IgD-negative memory B cell (primary cell): Measurements from ENCODE around the gene TAS1R3. TPM values are rescaled to one million over a fixed set of nuclear protein-coding genes. Genes with fewer than 3 reads are reported as not detected.

Experiments used
- H3K27ac Mint-ChIP-seq, 3 donors: one replicate each; pipeline ENCODE4 v1.8.0; 2020 to 2022; ENCODE audit warnings: mild to moderate bottlenecking in 3 of 3, mixed read lengths in 3 of 3, moderate library complexity in 1 of 3
- H3K27me3 Mint-ChIP-seq: one replicate; pipeline ENCODE4 v1.8.0; 2021; ENCODE audit warnings: mixed read lengths
- H3K36me3 Mint-ChIP-seq: one replicate; pipeline ENCODE4 v1.8.0; 2020; ENCODE audit warnings: mild to moderate bottlenecking, mixed read lengths
- H3K4me1 Mint-ChIP-seq, 3 donors: one replicate each; pipeline ENCODE4 v1.8.0; 2020 to 2022; ENCODE audit warnings: mixed read lengths in 3 of 3, mild to moderate bottlenecking in 1 of 3
- H3K4me3 Mint-ChIP-seq, 4 donors: one replicate each; pipeline ENCODE4 v1.8.0; 2020 to 2022; ENCODE audit warnings: mild to moderate bottlenecking in 4 of 4, mixed read lengths in 4 of 4, moderate library complexity in 3 of 4
- H3K9me3 Mint-ChIP-seq, 3 donors: one replicate each; pipeline ENCODE4 v1.8.0; 2020 to 2021; ENCODE audit warnings: mixed read lengths in 3 of 3, mild to moderate bottlenecking in 1 of 3
- polyA plus RNA-seq: library from polyadenylated mRNA; unstranded; fragments of 300-500 nt; fragmentation: Illumina TruSeq; gene quantifications from one replicate; pipeline ENCODE4 v1.2.3, GENCODE V29; 2021

The TAS1R3 gene
- polyA plus RNA-seq, 1 donor from 2014 or later = 5.5 TPM

DNA sequence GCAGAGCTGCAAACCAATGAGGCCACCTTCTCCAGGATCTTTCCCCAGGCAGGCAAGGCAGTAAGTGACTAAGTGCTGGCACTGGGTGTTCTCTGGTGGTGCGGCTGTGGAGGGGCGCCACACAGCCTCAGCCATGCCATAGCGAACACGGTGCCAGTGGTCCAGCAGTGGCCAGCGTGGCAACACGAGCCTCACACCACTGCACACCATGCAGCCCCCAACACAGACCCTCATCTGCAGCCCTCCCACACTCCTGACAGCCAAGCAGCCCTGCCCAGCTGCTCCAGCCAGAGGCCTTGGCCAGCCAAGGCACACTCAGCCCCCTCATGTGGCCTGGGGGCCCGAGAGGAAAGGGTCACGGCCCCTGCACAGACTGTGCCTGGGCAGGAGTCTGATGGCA is 9.6 kb upstream of the TAS1R3 start:
- peak overlapping the region in 1 of 4 donors; percentile 16 for H3K4me3 Mint-ChIP-seq

DNA sequence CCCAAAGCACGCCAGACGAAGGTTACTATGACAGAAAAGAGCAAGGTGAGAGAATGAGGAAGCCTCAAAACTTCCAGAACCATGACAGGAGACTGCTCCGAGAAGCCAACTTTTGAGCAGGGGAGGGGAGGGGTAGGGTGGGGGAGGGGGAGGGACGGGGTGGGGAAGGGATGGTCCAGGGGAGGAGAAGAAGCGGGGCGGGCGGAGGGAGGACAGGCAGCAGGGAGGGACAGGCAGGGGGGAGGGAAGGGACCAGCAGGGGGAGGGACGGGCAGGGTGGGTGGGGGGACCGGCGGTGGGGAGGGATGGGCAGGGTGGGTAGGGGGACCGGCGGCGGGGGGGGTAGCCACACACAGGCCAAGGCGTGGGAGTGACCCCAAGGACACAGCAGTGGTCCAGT is 8.7 kb upstream of the TAS1R3 start:
- H3K4me3 Mint-ChIP-seq = peak overlapping the region in 3 of 4 donors; percentile 44 to 91 (median 86)
- peaks cover 0 to 16% (median 14%) of the 10 kb centered on the region in 3 donors for H3K4me1 Mint-ChIP-seq
- no peaks in the 10 kb centered on the region for H3K9me3 Mint-ChIP-seq
- H3K36me3 Mint-ChIP-seq = no peaks in the 10 kb centered on the region
- no peaks in the 10 kb centered on the region for H3K27me3 Mint-ChIP-seq
- H3K27ac Mint-ChIP-seq = no peak overlapping the region

More for the DNA sequence above, 9.6 kb upstream of the TAS1R3 start:
- Mint-ChIP-seq H3K27ac (no peak overlapping the region), H3K9me3 (no peaks in the 10 kb centered on the region), H3K4me1 (peaks cover 0 to 16% (median 16%) of the 10 kb centered on the region in 3 donors), H3K27me3 (no peaks in the 10 kb centered on the region), H3K36me3 (peaks cover 1% of the 10 kb centered on the region)

DNA sequence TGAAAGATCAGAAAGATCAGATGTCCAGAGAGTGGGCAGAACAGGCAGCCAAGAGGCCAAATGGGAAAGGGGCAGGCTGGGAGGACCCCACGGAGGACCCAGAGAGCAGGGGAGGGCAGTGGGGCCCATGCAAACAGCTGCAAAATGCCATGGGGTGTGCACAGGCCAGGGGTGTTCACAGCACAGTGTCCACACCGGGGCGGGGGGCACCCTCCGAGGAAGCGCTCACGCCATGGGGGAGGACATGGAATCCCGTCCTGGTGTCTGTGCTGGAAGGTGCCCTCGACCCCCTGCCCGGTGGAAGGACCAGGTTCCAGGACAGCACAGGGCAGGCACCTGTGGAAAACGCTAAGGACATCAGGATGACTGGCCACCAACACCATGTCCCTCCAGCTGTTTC is 8.1 kb upstream of the TAS1R3 start:
- Mint-ChIP-seq H3K4me1 (peaks cover 0 to 16% (median 13%) of the 10 kb centered on the region in 3 donors), H3K9me3 (no peaks in the 10 kb centered on the region), H3K4me3 (peak overlapping the region; percentile 82 to 93 (median 88)), H3K36me3 (no peaks in the 10 kb centered on the region), H3K27me3 (no peaks in the 10 kb centered on the region), H3K27ac (peak overlapping the region in 2 of 3 donors; percentile 93 to 97)

DNA sequence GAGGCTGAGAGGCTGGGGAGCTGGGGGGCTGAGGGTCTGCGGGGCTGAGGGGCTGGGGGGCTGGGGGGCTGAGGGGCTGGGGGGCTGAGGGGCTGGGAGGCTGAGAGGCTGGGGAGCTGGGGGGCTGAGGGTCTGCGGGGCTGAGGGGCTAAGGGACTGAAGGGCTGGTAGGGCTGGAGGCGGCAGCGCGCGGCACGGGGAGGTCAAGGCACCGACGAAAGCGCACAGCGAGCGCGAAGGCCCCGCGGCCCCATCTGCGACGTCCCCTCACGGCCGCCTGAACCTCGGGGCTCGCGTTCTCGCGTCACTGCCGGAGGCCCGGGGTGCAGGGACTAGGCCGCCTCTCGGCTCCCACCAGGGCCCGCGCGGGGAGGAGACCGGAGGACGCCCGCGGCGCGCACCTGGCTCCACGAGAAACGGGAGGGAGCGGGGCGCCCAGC is 7.0 kb upstream of the TAS1R3 start:
- Mint-ChIP-seq H3K4me1 (peaks cover 0 to 16% (median 13%) of the 10 kb centered on the region in 3 donors), H3K9me3 (no peaks in the 10 kb centered on the region), H3K4me3 (peak overlapping the region; percentile 84 to 94 (median 88)), H3K27me3 (no peaks in the 10 kb centered on the region), H3K36me3 (peaks cover 3% of the 10 kb centered on the region), H3K27ac (peak overlapping the region in 1 of 3 donors; percentile 70)

DNA sequence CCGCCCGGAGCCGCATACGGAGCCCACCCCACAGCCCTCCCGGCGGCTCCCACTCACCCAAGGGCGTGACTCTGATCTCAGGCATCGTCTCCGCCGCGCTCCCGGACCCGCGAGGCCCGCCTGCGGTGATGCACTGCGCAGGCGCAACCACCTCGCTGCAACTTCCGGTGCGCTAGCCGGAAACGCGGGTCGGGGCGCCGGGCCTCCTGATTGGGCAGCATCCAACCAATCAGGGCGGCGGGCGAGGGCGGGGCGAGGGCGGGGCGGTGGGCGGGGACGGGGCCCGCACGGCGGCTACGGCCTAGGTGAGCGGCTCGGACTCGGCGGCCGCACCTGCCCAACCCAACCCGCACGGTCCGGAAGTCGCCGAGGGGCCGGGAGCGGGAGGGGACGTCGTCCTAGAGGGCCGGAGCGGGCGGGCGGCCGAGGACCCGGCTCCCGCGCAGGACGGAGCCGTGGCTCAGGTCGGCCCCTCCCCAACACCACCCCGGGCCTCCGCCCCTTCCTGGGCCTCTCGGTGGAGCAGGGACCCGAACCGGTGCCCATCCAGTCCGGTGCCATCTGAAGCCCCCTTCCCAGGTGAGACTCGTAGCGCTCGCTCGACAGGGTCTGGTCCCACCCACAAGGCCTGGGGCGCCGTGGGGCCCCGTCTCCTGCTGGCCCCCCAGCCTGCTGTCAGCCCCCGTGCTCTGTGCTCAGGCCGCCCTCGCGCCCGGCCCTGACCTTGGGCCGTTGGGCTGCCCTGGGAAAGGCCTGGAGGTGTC is 6.4 kb upstream of the TAS1R3 start, which contains the start of the genes CPTP and INTS11:
TSS of gene CPTP (plus strand) at position 279 of the 764 bp plus-strand sequence. CDS start 2,109 bp downstream, outside the sequence.
TSS of gene INTS11 (minus strand) at position 137 of the 764 bp plus-strand sequence. CDS start at position 85, 52 bp downstream.
- Mint-ChIP-seq H3K9me3 (no peaks in the 10 kb centered on the region), H3K36me3 (peaks cover 4% of the 10 kb centered on the region), H3K27ac (peak within 1 kb of the TSS; percentile 85 to 97 (median 93)), H3K27me3 (no peaks in the 10 kb centered on the region), H3K4me3 (peak within 1 kb of the TSS; percentile 85 to 94 (median 90)), H3K4me1 (peaks cover 0 to 17% (median 17%) of the 10 kb centered on the region in 3 donors)

DNA sequence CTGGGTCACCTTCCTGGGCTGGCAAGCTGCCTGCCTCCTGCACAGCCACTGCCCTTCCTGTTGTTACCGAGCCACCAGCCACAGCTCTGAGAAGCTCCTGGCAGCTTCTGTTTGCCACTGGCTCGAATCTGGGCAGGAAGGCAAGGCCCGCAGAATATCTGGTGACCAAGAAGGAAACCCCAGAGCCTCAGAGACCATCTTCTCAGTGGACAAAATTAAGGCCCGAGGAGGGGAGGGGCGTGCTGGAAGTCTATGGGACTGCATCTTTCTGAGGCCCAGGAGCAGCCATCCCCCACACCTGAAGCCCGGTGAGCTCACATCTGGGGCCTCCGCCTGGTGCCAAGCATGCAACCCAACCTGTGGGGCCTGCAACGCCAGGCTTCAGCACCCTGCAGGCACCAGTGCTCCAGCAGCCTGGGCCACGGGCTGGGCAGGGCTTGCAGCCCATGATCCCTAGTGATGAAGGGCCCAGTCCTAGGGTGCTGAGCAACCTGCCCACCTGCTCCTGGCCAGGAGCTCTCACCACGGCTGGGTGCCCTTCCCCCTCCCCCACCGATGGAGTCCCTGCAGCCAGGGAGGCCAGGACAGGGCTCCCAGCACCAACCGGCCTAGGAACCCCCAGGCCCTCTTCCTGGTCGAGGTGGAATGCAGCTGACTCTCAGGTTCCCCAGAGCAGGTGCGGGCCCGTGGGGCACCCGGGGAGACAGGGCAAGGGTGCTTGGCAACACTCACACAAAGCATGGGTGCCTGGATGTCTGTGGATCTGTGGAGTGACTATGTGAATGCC is 5.6 kb upstream of the TAS1R3 start:
- H3K27me3 Mint-ChIP-seq = no peaks in the 10 kb centered on the region
- H3K4me1 Mint-ChIP-seq = peaks cover 4 to 21% (median 21%) of the 10 kb centered on the region in 3 donors
- H3K27ac Mint-ChIP-seq = peak overlapping the region; percentile 35 to 81 (median 65)
- H3K9me3 Mint-ChIP-seq = no peaks in the 10 kb centered on the region
- H3K4me3 Mint-ChIP-seq = peak overlapping the region; percentile 76 to 87 (median 82)
- H3K36me3 Mint-ChIP-seq = peaks cover 4% of the 10 kb centered on the region

DNA sequence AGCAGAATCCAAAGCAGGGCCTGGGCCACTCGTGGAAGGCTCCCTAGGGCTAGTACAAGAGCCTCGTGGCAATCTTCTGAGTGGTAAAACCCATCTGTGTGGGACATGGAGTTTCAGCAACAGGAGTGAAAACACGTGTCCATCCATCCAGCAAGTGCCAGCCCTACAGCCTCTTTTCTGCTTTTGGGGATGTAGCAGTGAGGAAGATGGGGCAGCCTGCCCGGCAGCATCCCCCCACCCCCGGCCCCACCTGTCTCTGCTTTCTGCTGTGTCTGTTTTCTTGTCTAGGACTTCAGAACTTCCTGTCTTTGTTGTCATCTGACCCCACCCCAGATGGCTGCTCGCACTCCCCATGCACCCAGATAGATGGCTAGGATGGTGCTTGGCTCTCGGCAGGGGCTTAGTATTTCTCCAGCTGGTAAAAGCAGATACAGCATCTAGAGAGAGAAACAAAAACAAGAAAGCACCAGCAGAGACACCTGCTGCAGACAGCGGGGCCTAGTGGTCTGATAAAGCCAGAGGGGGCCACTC is 4.9 kb upstream of the TAS1R3 start:
- peak overlapping the region; percentile 50 to 87 (median 81) for H3K4me3 Mint-ChIP-seq
- no peaks in the 10 kb centered on the region for H3K27me3 Mint-ChIP-seq
- no peaks in the 10 kb centered on the region for H3K9me3 Mint-ChIP-seq
- peaks cover 7 to 25% (median 21%) of the 10 kb centered on the region in 3 donors for H3K4me1 Mint-ChIP-seq
- H3K27ac Mint-ChIP-seq = peak overlapping the region in 2 of 3 donors; percentile 65 to 81
- H3K36me3 Mint-ChIP-seq = peaks cover 4% of the 10 kb centered on the region

DNA sequence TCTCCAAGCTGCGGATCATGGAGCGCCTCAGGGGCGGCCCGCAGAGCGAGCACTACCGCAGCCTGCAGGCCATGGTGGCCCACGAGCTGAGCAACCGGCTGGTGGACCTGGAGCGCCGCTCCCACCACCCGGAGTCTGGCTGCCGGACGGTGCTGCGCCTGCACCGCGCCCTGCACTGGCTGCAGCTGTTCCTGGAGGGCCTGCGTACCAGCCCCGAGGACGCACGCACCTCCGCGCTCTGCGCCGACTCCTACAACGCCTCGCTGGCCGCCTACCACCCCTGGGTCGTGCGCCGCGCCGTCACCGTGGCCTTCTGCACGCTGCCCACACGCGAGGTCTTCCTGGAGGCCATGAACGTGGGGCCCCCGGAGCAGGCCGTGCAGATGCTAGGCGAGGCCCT is 3.8 kb upstream of the TAS1R3 start:
- Mint-ChIP-seq H3K9me3 (no peaks in the 10 kb centered on the region), H3K4me1 (peaks cover 8 to 23% (median 18%) of the 10 kb centered on the region in 3 donors), H3K27ac (peak overlapping the region in 1 of 3 donors; percentile 68), H3K4me3 (peak overlapping the region in 1 of 4 donors; percentile 49), H3K27me3 (no peaks in the 10 kb centered on the region), H3K36me3 (peaks cover 4% of the 10 kb centered on the region)

DNA sequence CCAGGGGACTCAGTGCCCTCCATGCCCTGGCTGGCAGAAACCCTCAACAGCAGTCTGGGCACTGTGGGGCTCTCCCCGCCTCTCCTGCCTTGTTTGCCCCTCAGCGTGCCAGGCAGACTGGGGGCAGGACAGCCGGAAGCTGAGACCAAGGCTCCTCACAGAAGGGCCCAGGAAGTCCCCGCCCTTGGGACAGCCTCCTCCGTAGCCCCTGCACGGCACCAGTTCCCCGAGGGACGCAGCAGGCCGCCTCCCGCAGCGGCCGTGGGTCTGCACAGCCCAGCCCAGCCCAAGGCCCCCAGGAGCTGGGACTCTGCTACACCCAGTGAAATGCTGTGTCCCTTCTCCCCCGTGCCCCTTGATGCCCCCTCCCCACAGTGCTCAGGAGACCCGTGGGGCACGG is 2.8 kb upstream of the TAS1R3 start:
- H3K27ac Mint-ChIP-seq = no peak overlapping the region
- no peaks in the 10 kb centered on the region for H3K27me3 Mint-ChIP-seq
- peaks cover 4% of the 10 kb centered on the region for H3K36me3 Mint-ChIP-seq
- no peak overlapping the region for H3K4me3 Mint-ChIP-seq
- no peaks in the 10 kb centered on the region for H3K9me3 Mint-ChIP-seq
- peaks cover 8 to 20% (median 14%) of the 10 kb centered on the region in 3 donors for H3K4me1 Mint-ChIP-seq

DNA sequence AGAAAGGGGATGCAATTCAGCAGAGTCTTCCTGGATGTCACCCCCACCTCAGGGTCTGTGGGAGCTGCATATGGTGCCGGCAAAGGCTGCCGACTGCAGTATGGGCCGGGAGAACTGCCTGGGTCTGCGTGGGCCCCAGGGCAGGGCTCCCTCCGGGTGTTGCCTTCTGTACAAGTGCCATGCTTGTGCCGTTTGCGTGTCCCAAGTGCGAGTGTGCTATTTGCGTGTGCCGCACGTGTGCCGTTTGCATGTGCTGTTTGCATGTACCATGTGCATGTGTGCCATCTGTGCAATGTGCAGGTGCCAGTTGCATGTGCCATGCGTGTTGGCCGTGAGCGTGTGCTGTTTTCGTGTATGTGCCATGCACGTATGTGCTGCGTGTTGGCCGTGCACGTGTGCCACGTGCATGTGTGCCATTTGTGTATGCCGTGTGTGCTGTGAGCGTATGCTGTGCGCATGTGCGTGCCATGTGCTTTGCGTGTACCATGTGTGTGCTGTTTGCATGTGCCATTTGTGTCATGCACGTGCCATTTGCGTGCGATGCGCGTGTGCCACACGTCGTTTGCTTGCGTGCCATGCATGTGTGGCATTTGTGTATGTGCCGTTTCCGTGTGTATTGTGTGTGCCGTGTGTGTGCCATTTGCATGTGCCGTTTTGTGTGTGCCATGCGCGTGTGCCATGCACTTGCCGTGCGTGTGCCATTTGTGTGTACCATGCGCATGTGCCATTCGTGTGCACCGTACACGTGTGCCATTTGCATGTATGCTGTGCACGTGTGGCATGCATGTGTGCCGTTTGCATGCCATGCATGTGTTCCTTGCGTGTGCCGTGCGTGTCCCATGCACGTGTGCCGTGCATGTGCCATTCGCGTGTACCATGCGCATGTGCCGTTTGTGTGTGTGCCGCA is 1.5 kb upstream of the TAS1R3 start:
- Mint-ChIP-seq H3K4me3 (peak overlapping the region in 2 of 4 donors; percentile 39 to 83), H3K9me3 (no peaks in the 10 kb centered on the region), H3K27ac (peak overlapping the region in 2 of 3 donors; percentile 46 to 64), H3K36me3 (peaks cover 4% of the 10 kb centered on the region), H3K4me1 (peaks cover 8 to 18% (median 12%) of the 10 kb centered on the region in 3 donors), H3K27me3 (no peaks in the 10 kb centered on the region)

DNA sequence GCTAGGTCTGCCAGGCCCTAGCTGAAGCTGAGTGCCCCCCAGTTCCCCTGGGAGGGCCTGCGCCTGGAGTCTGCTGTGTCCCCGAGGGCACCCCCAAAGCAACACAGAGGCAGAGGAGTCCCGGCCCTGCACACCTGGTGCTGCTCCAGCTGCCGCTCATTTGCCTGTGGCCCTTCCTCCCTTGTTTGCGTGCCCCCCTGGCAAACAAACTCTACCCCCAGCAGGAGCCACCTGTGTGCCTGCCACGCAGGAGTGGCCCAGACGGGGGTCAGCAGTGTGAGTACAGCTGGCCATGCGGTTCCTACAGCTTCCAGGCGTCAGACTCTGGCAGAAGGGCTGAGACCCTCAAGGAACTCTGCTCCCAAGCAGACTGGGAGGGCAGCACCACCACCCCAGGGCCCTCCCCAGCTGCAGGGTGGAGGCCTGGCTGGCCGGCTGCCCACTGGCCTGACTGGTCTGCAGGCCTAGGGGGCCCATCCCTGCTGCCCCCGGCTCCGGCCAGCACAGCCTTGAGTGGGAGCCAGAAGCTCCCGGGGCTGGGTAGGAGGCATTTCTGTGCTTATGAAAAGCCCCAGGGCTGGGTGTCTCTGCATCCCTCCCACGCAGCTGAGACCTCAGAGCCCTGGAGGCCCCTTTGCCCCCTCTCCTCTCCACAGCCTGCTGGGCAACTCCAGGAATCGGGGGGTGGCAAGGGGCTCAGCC is 563 bp upstream of the TAS1R3 start:
- Mint-ChIP-seq H3K27ac (peak overlapping the region in 1 of 3 donors; percentile 64), H3K36me3 (peaks cover 4% of the 10 kb centered on the region), H3K4me1 (peaks cover 8 to 18% (median 12%) of the 10 kb centered on the region in 3 donors), H3K9me3 (no peaks in the 10 kb centered on the region), H3K4me3 (peak overlapping the region; percentile 63 to 89 (median 78)), H3K27me3 (no peaks in the 10 kb centered on the region)

DNA sequence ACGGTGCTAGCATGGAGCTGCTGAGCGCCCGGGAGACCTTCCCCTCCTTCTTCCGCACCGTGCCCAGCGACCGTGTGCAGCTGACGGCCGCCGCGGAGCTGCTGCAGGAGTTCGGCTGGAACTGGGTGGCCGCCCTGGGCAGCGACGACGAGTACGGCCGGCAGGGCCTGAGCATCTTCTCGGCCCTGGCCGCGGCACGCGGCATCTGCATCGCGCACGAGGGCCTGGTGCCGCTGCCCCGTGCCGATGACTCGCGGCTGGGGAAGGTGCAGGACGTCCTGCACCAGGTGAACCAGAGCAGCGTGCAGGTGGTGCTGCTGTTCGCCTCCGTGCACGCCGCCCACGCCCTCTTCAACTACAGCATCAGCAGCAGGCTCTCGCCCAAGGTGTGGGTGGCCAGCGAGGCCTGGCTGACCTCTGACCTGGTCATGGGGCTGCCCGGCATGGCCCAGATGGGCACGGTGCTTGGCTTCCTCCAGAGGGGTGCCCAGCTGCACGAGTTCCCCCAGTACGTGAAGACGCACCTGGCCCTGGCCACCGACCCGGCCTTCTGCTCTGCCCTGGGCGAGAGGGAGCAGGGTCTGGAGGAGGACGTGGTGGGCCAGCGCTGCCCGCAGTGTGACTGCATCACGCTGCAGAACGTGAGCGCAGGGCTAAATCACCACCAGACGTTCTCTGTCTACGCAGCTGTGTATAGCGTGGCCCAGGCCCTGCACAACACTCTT is 1.1 kb downstream of the TAS1R3 start:
- Mint-ChIP-seq H3K4me3 (no peak overlapping the region), H3K36me3 (peaks cover 4% of the 10 kb centered on the region), H3K27me3 (no peaks in the 10 kb centered on the region)

More for the DNA sequence above, 1.1 kb downstream of the TAS1R3 start:
- peaks cover 8 to 14% (median 8%) of the 10 kb centered on the region in 3 donors for H3K4me1 Mint-ChIP-seq
- no peaks in the 10 kb centered on the region for H3K9me3 Mint-ChIP-seq
- no peak overlapping the region for H3K27ac Mint-ChIP-seq
